Esophagus muscularis mucosa (tissue), 4 donors: Measurements from ENCODE around the gene C1orf167. TPM values are rescaled to one million over a fixed set of nuclear protein-coding genes. Genes with fewer than 3 reads are reported as not detected.

Experiments used
- DNase-seq: peaks from one replicate; pipeline ENCODE4 v3.0.0-alpha.2; 2017; ENCODE audit errors: extremely low spot score
- H3K27ac ChIP-seq, 4 donors: fragments of 200-600 bp; sonication (generic); replicated peaks in 1 of 4; 1 replicate in 3 of 4; 2 replicates in 1 of 4; pipeline ENCODE4 v1.5.1; 2016 to 2019; ENCODE audit warnings: mild to moderate bottlenecking in 1 of 4
- H3K27me3 ChIP-seq, 4 donors: fragments of 200-600 bp; sonication (generic); one replicate each; pipeline versions ENCODE4 v1.5.1 to v1.6.0; 2016 to 2019
- H3K36me3 ChIP-seq, 4 donors: fragments of 200-600 bp; sonication (generic); one replicate each; pipeline ENCODE4 v1.5.1; 2016 to 2019
- H3K4me1 ChIP-seq, 4 donors: fragments of 200-600 bp; sonication (generic); one replicate each; pipeline ENCODE4 v1.5.1; 2016 to 2019
- H3K4me3 ChIP-seq, 4 donors: fragments of 200-600 bp; sonication (generic); 1 replicate in 2 of 4; 2 replicates in 2 of 4; pipeline ENCODE4 v1.5.1; 2016 to 2019; ENCODE audit warnings: mild to moderate bottlenecking in 4 of 4, moderate library complexity in 1 of 4
- H3K9me3 ChIP-seq, 4 donors: fragments of 200-600 bp; sonication (generic); 1 replicate in 3 of 4; 2 replicates in 1 of 4; pipeline ENCODE4 v1.5.1; 2016 to 2019
- EP300 ChIP-seq: sonication (generic); formaldehyde crosslinking; IDR thresholded peaks from one replicate; pipeline ENCODE4 v1.6.1; 2017; ENCODE audit warnings: antibody characterized with exemption
- POLR2A ChIP-seq: fragments of 450-650 bp; IDR thresholded peaks from one replicate; pipeline ENCODE4 v1.6.1; 2017; ENCODE audit warnings: antibody characterized with exemption, moderate library complexity, mild to moderate bottlenecking, low read depth
- POLR2AphosphoS5 ChIP-seq, 2 donors: sonication (generic); formaldehyde crosslinking; IDR thresholded peaks; one replicate each; pipeline ENCODE4 v1.6.1; 2017; ENCODE audit warnings: antibody characterized with exemption in 2 of 2
- WGBS: methylation state at CpG from one replicate; pipeline ENCODE4 v1.1.5; 2018; 5-methylcytosine and 5-hydroxymethylcytosine counted together
- intact Hi-C: fragments of 100-400 bp; cut with DNase I; formaldehyde crosslinking; loops from one replicate; pipeline ENCODE4 v1.15.1; 2023
- total RNA-seq, 4 donors: library from RNA; depleted of rRNA; stranded (reverse); fragments of >200 nt; gene quantifications; one replicate each; pipeline versions ENCODE4 v1.1.0 to v1.2.1, GENCODE V29; 2016
- TF ChIP-seq, protein P1 (sequence below), 3 experiments: fragments of 200-600 bp in 2 of 3; fragments of 450-650 bp in 1 of 3; sonication (generic) in 2 of 3; IDR thresholded peaks; one replicate each; pipeline ENCODE4 v1.5.1; 2017 to 2019; ENCODE audit warnings: antibody characterized with exemption in 3 of 3, mild to moderate bottlenecking in 2 of 3, moderate library complexity in 1 of 3

C1orf167 gene
- total RNA-seq, 4 donors from 2014 or later = 2.3 to 4.3 TPM; not detected in 2

DNA sequence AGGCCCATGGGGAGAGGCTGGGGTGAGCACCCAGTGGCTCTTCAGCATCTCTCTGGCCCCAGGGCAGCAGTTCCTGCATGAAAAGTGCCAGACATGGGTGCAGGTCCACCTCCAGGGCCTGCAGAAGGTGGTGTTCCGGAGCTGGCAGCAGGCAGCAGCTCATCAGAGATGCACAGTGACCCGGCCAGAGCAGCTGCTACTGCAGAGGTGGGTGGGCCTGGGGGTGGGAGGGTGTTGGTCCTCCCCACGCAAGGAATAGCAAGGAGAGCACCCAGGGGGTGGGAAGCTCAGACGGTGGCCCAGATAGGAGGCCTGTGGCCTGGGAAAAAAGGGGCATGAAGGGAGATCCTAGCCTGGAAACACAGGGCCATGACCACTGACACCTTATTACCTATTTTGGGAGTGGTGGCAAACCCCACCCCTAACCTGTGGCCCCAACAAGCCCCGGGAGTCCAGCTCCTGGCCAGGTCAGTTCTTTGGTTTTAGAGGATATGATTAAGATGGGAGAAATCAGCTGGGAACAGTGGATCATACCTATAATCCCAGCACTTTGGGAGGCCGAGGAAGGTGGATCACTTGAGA is 20.2 kb downstream of the C1orf167 start:
- intact Hi-C loops = no loop called here
- no peak for DNase-seq
- Histone ChIP-seq H3K27ac (no peak overlapping the region), H3K27me3 (no peaks in the 10 kb centered on the region), H3K4me1 (peaks cover 23 to 31% (median 29%) of the 10 kb centered on the region in 4 donors), H3K9me3 (no peaks in the 10 kb centered on the region), H3K4me3 (no peak overlapping the region), H3K36me3 (no peaks in the 10 kb centered on the region)
- TF ChIP-seq EP300 (no peak), POLR2A (no peak), POLR2AphosphoS5 (IDR thresholded peaks at IDR 0.05) (no peak)
- TF ChIP-seq, protein P1, sequence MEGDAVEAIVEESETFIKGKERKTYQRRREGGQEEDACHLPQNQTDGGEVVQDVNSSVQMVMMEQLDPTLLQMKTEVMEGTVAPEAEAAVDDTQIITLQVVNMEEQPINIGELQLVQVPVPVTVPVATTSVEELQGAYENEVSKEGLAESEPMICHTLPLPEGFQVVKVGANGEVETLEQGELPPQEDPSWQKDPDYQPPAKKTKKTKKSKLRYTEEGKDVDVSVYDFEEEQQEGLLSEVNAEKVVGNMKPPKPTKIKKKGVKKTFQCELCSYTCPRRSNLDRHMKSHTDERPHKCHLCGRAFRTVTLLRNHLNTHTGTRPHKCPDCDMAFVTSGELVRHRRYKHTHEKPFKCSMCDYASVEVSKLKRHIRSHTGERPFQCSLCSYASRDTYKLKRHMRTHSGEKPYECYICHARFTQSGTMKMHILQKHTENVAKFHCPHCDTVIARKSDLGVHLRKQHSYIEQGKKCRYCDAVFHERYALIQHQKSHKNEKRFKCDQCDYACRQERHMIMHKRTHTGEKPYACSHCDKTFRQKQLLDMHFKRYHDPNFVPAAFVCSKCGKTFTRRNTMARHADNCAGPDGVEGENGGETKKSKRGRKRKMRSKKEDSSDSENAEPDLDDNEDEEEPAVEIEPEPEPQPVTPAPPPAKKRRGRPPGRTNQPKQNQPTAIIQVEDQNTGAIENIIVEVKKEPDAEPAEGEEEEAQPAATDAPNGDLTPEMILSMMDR (IDR thresholded peaks at IDR 0.05) = no peak
- WGBS = 86% methylated on average over 4 of the region's 6 CpGs

DNA sequence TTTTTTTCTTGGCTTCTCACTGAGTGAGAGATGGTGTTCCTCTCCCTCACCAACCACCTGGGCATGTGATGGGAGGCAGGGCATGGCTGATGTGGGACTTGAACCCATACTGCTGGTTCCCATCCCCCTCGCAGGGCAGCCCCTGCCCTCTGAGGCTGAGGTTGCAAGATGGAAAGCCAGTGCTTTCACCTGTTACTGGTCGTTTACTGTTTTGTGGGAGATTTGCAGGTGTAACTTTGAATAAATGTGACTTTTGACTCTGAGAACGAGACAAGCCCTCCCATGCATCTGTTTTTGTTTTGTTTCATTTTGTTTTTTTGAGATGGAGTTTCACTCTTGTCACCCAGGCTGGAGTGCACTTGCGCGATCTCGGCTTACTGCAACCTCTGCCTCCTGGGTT is 21.6 kb downstream of the C1orf167 start:
- no peaks in the 10 kb centered on the region for H3K27me3 ChIP-seq
- intact Hi-C loops = no loop called here
- H3K27ac ChIP-seq = no peak overlapping the region
- no peaks in the 10 kb centered on the region for H3K9me3 ChIP-seq
- WGBS = 90% methylated on average over 6 of the region's 6 CpGs
- TF ChIP-seq POLR2AphosphoS5 (IDR thresholded peaks at IDR 0.05) (no peak), EP300 (no peak), POLR2A (no peak)
- TF ChIP-seq, protein P1 (IDR thresholded peaks at IDR 0.05) = no peak
- no peak overlapping the region for H3K4me3 ChIP-seq
- no peaks in the 10 kb centered on the region for H3K36me3 ChIP-seq
- peaks cover 36 to 44% (median 42%) of the 10 kb centered on the region in 4 donors for H3K4me1 ChIP-seq
- no peak for DNase-seq

DNA sequence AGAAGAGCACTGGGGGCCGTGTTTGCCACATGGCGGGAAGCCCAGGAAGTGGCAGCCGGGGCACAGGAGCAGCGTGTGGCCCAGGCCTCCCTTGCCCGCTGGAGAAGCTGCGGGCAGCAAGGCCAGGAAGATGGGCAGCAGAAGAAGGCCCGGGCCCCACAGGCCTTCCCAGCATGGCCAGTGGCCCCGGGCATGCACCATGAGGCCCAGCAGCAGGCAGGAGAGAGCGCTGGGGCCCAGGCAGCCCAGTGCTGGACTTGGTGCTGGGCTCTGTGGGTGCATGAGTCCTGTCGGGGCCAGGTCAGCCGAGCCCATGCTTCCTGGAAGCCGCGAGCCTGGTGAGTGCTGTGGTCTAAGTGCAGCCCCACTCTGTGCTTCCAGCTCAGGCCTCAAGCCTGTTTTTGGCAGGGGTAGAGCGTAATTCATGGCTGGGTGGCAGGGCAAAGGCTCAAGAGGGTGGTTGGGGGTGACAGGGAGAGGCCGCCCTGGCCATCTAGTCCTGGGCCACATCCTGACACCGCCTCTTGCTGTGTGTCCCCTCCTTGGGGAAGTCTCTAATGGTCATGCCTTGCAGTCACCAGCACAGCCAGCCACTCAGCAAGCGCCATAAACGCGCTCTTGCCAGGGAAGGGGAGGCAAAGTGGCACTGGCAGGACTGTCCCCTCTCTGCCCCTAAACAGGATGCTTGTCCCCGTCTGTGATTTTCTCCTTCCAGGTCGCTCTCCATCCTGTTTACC is 22.4 kb downstream of the C1orf167 start:
- WGBS = 74% methylated on average over 19 of the region's 21 CpGs
- TF ChIP-seq POLR2AphosphoS5 (IDR thresholded peaks at IDR 0.05) (no peak), POLR2A (no peak), EP300 (no peak)
- TF ChIP-seq, protein P1 (IDR thresholded peaks at IDR 0.05) = no peak
- H3K4me3 ChIP-seq = peak overlapping the region; percentile 34 to 52 (median 40)
- no peaks in the 10 kb centered on the region for H3K9me3 ChIP-seq
- DNase-seq = no peak
- peak overlapping the region; percentile 47 to 57 (median 48) for H3K27ac ChIP-seq
- intact Hi-C loops = no loop called here
- peaks cover 45 to 53% (median 51%) of the 10 kb centered on the region in 4 donors for H3K4me1 ChIP-seq
- no peaks in the 10 kb centered on the region for H3K27me3 ChIP-seq
- H3K36me3 ChIP-seq = peaks cover 0 to 1% (median 0%) of the 10 kb centered on the region in 4 donors

DNA sequence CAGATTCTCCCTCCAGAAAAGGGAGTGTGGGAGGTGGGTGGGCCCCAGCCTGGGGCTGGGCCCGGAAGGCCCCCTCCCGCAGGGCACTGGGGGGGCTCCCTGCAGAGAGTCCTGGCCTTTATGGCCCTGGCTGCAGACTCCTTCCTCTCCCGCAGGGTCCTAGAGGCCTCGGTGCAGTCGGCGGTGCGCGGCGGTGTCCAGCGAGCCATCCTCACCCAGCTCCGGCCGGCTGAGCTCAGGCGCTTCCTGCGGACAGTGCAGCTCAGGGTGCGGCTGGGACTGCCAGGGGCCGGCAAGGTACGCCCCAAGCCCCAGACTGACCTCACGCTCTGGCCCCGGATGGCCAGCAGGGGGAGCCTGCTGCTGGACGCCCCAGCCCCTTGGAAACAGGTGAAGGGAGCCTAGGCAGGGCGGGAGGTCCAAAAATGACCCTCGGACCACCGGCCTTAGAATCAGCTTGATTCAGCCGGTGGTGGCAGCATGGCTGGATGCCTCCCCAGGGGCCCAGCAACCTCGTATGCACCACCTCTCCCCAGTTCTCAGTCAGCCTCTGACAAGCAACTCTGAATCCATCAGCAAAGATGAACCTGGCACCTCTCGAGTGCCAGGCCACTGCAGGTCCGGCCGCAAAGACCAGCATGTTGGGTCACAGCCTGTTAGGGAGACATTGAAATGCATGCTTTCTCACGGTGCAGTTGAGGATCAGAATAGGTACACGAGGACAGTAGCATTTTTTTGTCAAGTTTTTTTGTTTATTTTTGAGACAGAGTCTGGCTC is 23.2 kb downstream of the C1orf167 start:
- H3K27me3 ChIP-seq = no peaks in the 10 kb centered on the region
- H3K27ac ChIP-seq = peak overlapping the region; percentile 47 to 57 (median 48)
- WGBS = 22% methylated on average over 6 of the region's 30 CpGs
- H3K9me3 ChIP-seq = no peaks in the 10 kb centered on the region
- H3K4me1 ChIP-seq = peaks cover 53 to 60% (median 59%) of the 10 kb centered on the region in 4 donors
- no peak for DNase-seq
- peak overlapping the region; percentile 34 to 52 (median 40) for H3K4me3 ChIP-seq
- peaks cover 0 to 8% (median 0%) of the 10 kb centered on the region in 4 donors for H3K36me3 ChIP-seq
- intact Hi-C loops = loop anchor here (5.0 kb wide), 1 partner anchor 48 kb away; the partner anchor contains the start of gene AGTRAP
- TF ChIP-seq POLR2A = no peak
- TF ChIP-seq, protein P1 (IDR thresholded peaks at IDR 0.05) = peak; percentile 77 to 92 (median 78)
- TF ChIP-seq POLR2AphosphoS5 (IDR thresholded peaks at IDR 0.05) = peak; percentile 56 to 63
- no peak for TF ChIP-seq EP300
